RWPE1 (cell line): ENCODE results near the gene CRTAC1.

ENCODE experiments used
- CTCF ChIA-PET: fragments of 350-600 bp; sonication (Branson Sonifier 250); formaldehyde crosslinking; extraction: SDS; loops from one replicate; lab custom pipeline; 2021; lab: Yijun Ruan, JAX
- POLR2A ChIA-PET: fragments of 400-600 bp; formaldehyde crosslinking; extraction: SDS; loops from one replicate; lab custom pipeline; 2020; ENCODE audit warnings: antibody characterized with exemption; ENCODE audit not compliant: low non-redundant PET; lab: Yijun Ruan, JAX
- DNase-seq: peaks from one replicate; pipeline ENCODE4 v3.0.0; 2012; ENCODE audit warnings: low spot score
- H3K27ac ChIP-seq: fragments of 450-650 bp; 2 replicates; pipeline ENCODE4 v1.5.1; 2017
- CTCF ChIP-seq: fragments of 450-650 bp; conservative IDR thresholded peaks from 2 replicates; pipeline ENCODE4 v1.5.1; 2017; ENCODE audit warnings: low read depth, mild to moderate bottlenecking

The CRTAC1 gene

GRCh38 chr10:97858001-97858439 is 172.4 kb downstream of the CRTAC1 start:
- ChIA-PET CTCF (interaction anchor here (4.3 kb wide), 1 partner anchor 12 kb away, joined by 29 read pairs; no protein-coding TSS in a partner anchor), POLR2A (no interaction called here)
- H3K27ac ChIP-seq = no peak overlapping the region

GRCh38 chr10:97854743-97855142 is 175.7 kb downstream of the CRTAC1 start:
- no peak for DNase-seq
- ChIA-PET POLR2A (no interaction called here), CTCF (interaction anchor here (0.6 to 1.3 kb wide), 2 partner anchors 33 to 63 kb away, joined by 3 to 6 read pairs; no protein-coding TSS in a partner anchor)
- TF ChIP-seq CTCF = no peak
- H3K27ac ChIP-seq = no peak overlapping the region

More at GRCh38 chr10:97858001-97858439, 172.4 kb downstream of the CRTAC1 start:
- no peak for DNase-seq
- no peak for TF ChIP-seq CTCF

GRCh38 chr10:97852840-97853405 is 177.5 kb downstream of the CRTAC1 start:
- H3K27ac ChIP-seq = no peak overlapping the region
- no peak for TF ChIP-seq CTCF
- no peak for DNase-seq
- ChIA-PET CTCF (no interaction called here), POLR2A (no interaction called here)

GRCh38 chr10:97852277-97852676 is 178.1 kb downstream of the CRTAC1 start:
- CTCF ChIA-PET = no interaction called here
- TF ChIP-seq CTCF = no peak
- POLR2A ChIA-PET = no interaction called here
- H3K27ac ChIP-seq = no peak overlapping the region
- DNase-seq = no peak

GRCh38 chr10:97851341-97852001 is 178.9 kb downstream of the CRTAC1 start:
- no peak for TF ChIP-seq CTCF
- ChIA-PET POLR2A (no interaction called here), CTCF (interaction anchor here (1.0 to 1.5 kb wide), 2 partner anchors 17 to 60 kb away, joined by 4 to 11 read pairs; no protein-coding TSS in a partner anchor)
- DNase-seq = no peak
- no peak overlapping the region for H3K27ac ChIP-seq

- CTCF ChIA-PET = interaction anchor here (1.0 to 1.5 kb wide), 2 partner anchors 18 to 59 kb away, joined by 4 to 11 read pairs; no protein-coding TSS in a partner anchor
- no peak for TF ChIP-seq CTCF
- DNase-seq = no peak
- H3K27ac ChIP-seq = no peak overlapping the region
- POLR2A ChIA-PET = interaction anchor here (0.7 to 0.8 kb wide), 2 partner anchors 108 to 314 kb away, joined by 3 to 4 read pairs; no protein-coding TSS in a partner anchor
Measured at GRCh38 chr10:97850446-97850845, 180.0 kb downstream of the CRTAC1 start.
